IMR-90 (cell line): ENCODE results near the gene CTR9. TPM values are rescaled to one million over a fixed set of nuclear protein-coding genes. Genes with fewer than 3 reads are reported as not detected.

Experiments used
- ATAC-seq: fragments of 200-7000 bp; cut with Tn5 transposase; 2 replicates; pipeline ENCODE4 v1.9.1; 2020; ENCODE audit warnings: low read depth, mild to moderate bottlenecking, moderate library complexity
- BruUV-seq: library from RNA; stranded (reverse); fragments of 400-500 nt; replicated peaks from 2 replicates; lab custom pipeline; 2021; lab: Mats Ljungman, UMichigan
- CTCF ChIA-PET: fragments of 300-600 bp; formaldehyde crosslinking; extraction: SDS; loops from one replicate; lab custom pipeline; 2021; ENCODE audit warnings: antibody characterized with exemption; lab: Yijun Ruan, JAX
- POLR2A ChIA-PET: fragments of 300-600 bp; sonication (Branson Sonifier 250); formaldehyde crosslinking; loops from one replicate; lab custom pipeline; 2022; ENCODE audit warnings: antibody characterized with exemption; ENCODE audit not compliant: unreplicated experiment; lab: Charles Lee
- DNase-seq: peaks from one replicate; pipeline ENCODE4 v3.0.0; 2013
- H2AFZ ChIP-seq: replicated peaks from 2 replicates; pipeline ENCODE3; 2013; ENCODE audit warnings: low read length, mild to moderate bottlenecking; ENCODE audit not compliant: poor library complexity
- H2AK5ac ChIP-seq: 2 replicates; pipeline ENCODE4 v1.6.1; 2013; ENCODE audit warnings: low read depth, low read length, inconsistent platforms
- H2AK9ac ChIP-seq: replicated peaks from 2 replicates; pipeline ENCODE3; 2013; ENCODE audit warnings: mild to moderate bottlenecking, low read depth, low read length, moderate library complexity; ENCODE audit not compliant: poor library complexity
- H2BK120ac ChIP-seq: 2 replicates; pipeline ENCODE4 v1.6.1; 2013; ENCODE audit warnings: low read depth, low read length, inconsistent platforms
- H2BK15ac ChIP-seq: 3 replicates; pipeline ENCODE4 v1.6.1; 2013; ENCODE audit warnings: low read depth, low read length, inconsistent platforms
- H2BK20ac ChIP-seq: 2 replicates; pipeline ENCODE4 v1.6.1; 2013; ENCODE audit warnings: low read depth, mild to moderate bottlenecking, inconsistent platforms, low read length, moderate library complexity
- H2BK5ac ChIP-seq: 2 replicates; pipeline ENCODE4 v1.6.1; 2013; ENCODE audit warnings: mild to moderate bottlenecking, low read depth, low read length, inconsistent platforms; ENCODE audit not compliant: poor library complexity, severe bottlenecking
- H3K14ac ChIP-seq: replicated peaks from 2 replicates; pipeline ENCODE4 v1.6.1; 2013; ENCODE audit warnings: low read depth, low read length, inconsistent platforms
- H3K18ac ChIP-seq: 2 replicates; pipeline ENCODE4 v1.6.1; 2013; ENCODE audit warnings: low read depth, low read length, control low read depth
- H3K23ac ChIP-seq: 2 replicates; pipeline ENCODE4 v1.6.1; 2013; ENCODE audit warnings: low read depth, low read length, inconsistent platforms
- H3K27ac ChIP-seq: 2 replicates; pipeline ENCODE4 v1.5.1; 2013; ENCODE audit warnings: mild to moderate bottlenecking, control low read depth, low read length; ENCODE audit not compliant: insufficient read depth
- H3K27me3 ChIP-seq: 2 replicates; pipeline ENCODE4 v1.6.1; 2013; ENCODE audit warnings: low read length; ENCODE audit not compliant: control insufficient read depth, insufficient read depth
- H3K36me3 ChIP-seq: 2 replicates; pipeline ENCODE4 v1.6.1; 2013; ENCODE audit warnings: low read length, mixed read lengths; ENCODE audit not compliant: control insufficient read depth, insufficient read depth
- H3K4ac ChIP-seq: 2 replicates; pipeline ENCODE4 v1.6.1; 2013; ENCODE audit warnings: low read depth, low read length, inconsistent platforms
- H3K4me1 ChIP-seq: 2 replicates; pipeline ENCODE4 v1.6.1; 2013; ENCODE audit warnings: low read length, mixed read lengths; ENCODE audit not compliant: control insufficient read depth, insufficient read depth
- H3K4me2 ChIP-seq: 2 replicates; pipeline ENCODE4 v1.6.1; 2013; ENCODE audit warnings: low read depth, mild to moderate bottlenecking, control low read depth, low read length, moderate library complexity
- H3K4me3 ChIP-seq: 2 replicates; pipeline ENCODE4 v1.5.1; 2013; ENCODE audit warnings: low read depth, mild to moderate bottlenecking, control low read depth, low read length, moderate library complexity; ENCODE audit not compliant: insufficient read depth
- H3K56ac ChIP-seq: 2 replicates; pipeline ENCODE4 v1.6.1; 2013; ENCODE audit warnings: low read length, inconsistent platforms; ENCODE audit not compliant: insufficient read depth; ENCODE audit errors: extremely low read depth
- H3K79me1 ChIP-seq, 2 experiments: 2 replicates each; pipeline ENCODE4 v1.6.1; 2013; ENCODE audit warnings: low read length in 2 of 2, inconsistent platforms in 1 of 2, low read depth in 1 of 2
- H3K9ac ChIP-seq: 2 replicates; pipeline ENCODE4 v1.6.1; 2013; ENCODE audit warnings: low read depth, low read length, control low read depth
- H3K9me1 ChIP-seq: 2 replicates; pipeline ENCODE4 v1.6.1; 2013; ENCODE audit warnings: low read length, inconsistent platforms; ENCODE audit not compliant: insufficient read depth
- H3K9me3 ChIP-seq: 2 replicates; pipeline ENCODE4 v1.6.1; 2013; ENCODE audit warnings: low read length; ENCODE audit not compliant: control insufficient read depth, insufficient read depth
- H4K20me1 ChIP-seq: 2 replicates; pipeline ENCODE4 v1.6.1; 2013; ENCODE audit warnings: low read length, inconsistent platforms; ENCODE audit not compliant: insufficient read depth
- H4K5ac ChIP-seq: 2 replicates; pipeline ENCODE4 v1.6.1; 2013; ENCODE audit warnings: mild to moderate bottlenecking, low read depth, low read length, control low read depth
- H4K8ac ChIP-seq, 2 experiments: 2 replicates each; pipeline ENCODE4 v1.6.1; 2013; ENCODE audit warnings: low read depth in 2 of 2, low read length in 2 of 2, control low read depth in 1 of 2, inconsistent platforms in 1 of 2
- H4K91ac ChIP-seq: 2 replicates; pipeline ENCODE4 v1.6.1; 2013; ENCODE audit warnings: low read depth, low read length, inconsistent platforms; ENCODE audit not compliant: insufficient read depth
- CHD1 ChIP-seq: IDR thresholded peaks from 2 replicates; pipeline ENCODE4 v1.6.1; 2012; ENCODE audit warnings: low read depth, low read length, improper control_type of control experiment
- CTCF ChIP-seq: conservative IDR thresholded peaks from 2 replicates; pipeline ENCODE4 v1.5.1; 2012; ENCODE audit warnings: mild to moderate bottlenecking, low read depth, low read length, improper control_type of control experiment
- ELK1 ChIP-seq: fragments of 150-350 bp; IDR thresholded peaks from 2 replicates; pipeline ENCODE4 v1.6.1; 2016; ENCODE audit warnings: low read depth, mild to moderate bottlenecking, low read length, moderate library complexity, borderline replicate concordance
- MAFK ChIP-seq: IDR thresholded peaks from 2 replicates; pipeline ENCODE4 v1.6.1; 2012; ENCODE audit warnings: low read depth, low read length, improper control_type of control experiment
- MXI1 ChIP-seq: IDR thresholded peaks from 2 replicates; pipeline ENCODE4 v1.6.1; 2012; ENCODE audit warnings: low read depth, mild to moderate bottlenecking, low read length, moderate library complexity, borderline replicate concordance
- POLR2A ChIP-seq: IDR thresholded peaks from 2 replicates; pipeline ENCODE4 v1.6.1; 2012; ENCODE audit warnings: mild to moderate bottlenecking, low read depth, low read length
- RAD21 ChIP-seq: IDR thresholded peaks from 2 replicates; pipeline ENCODE4 v1.6.1; 2012; ENCODE audit warnings: low read length, improper control_type of control experiment
- RCOR1 ChIP-seq: IDR thresholded peaks from 2 replicates; pipeline ENCODE4 v1.6.1; 2012; ENCODE audit warnings: mild to moderate bottlenecking, low read length, improper control_type of control experiment; ENCODE audit not compliant: insufficient replicate concordance
- USF2 ChIP-seq: fragments of 150-350 bp; IDR thresholded peaks from 2 replicates; pipeline ENCODE4 v1.6.1; 2017; ENCODE audit warnings: mild to moderate bottlenecking, antibody characterized with exemption, low read length, low read depth
- WGBS, 2 experiments: methylation state at CpG; one replicate each; pipeline versions ENCODE4 v1.1.5 to v1.1.7; 2013; ENCODE audit warnings: missing lambda C conversion rate in 2 of 2; ENCODE audit not compliant: insufficient read length in 1 of 2; ENCODE audit errors: extremely low coverage in 2 of 2; 5-methylcytosine and 5-hydroxymethylcytosine counted together
- dilution Hi-C: fragments of 300-500 bp; cut with HindIII; formaldehyde crosslinking; loops from one replicate; pipeline ENCODE4 v1.14.3; 2018; ENCODE audit warnings: low sequenced_read_pairs; ENCODE audit not compliant: unreplicated experiment
- in situ Hi-C: fragments of 300-500 bp; cut with MboI; formaldehyde crosslinking; loops from 3 replicates; pipeline ENCODE4 v1.14.3; 2019; ENCODE audit warnings: low sequenced_read_pairs, inconsistent platforms, mixed read lengths
- intact Hi-C: fragments of 100-400 bp; cut with micrococcal nuclease; formaldehyde crosslinking; loops from 2 replicates; pipeline ENCODE4 v1.10.0; 2022
- polyA plus RNA-seq, 3 experiments: library from polyadenylated mRNA; depleted of rRNA; stranded (reverse); fragments of >200 nt; gene quantifications; 2 replicates each; pipeline ENCODE4 v1.2.3, GENCODE V29; 2012; ENCODE audit warnings: low replicate concordance in 1 of 3
- total RNA-seq: library from RNA; depleted of rRNA; stranded (reverse); fragments of >200 nt; gene quantifications from 2 replicates; pipeline ENCODE4 v1.2.3, GENCODE V29; 2012

Gene CTR9
- total and polyA plus RNA-seq, 2 of the 4 experiments (the other 2 are of a cell fraction): 16.8 to 37.1 TPM

GRCh38 chr11:10730151-10730550, 20.9 kb upstream of the CTR9 start:
- H3K23ac ChIP-seq: no peak overlapping the region
- peak overlapping the region; percentile 62 for H2BK20ac ChIP-seq
- H3K14ac ChIP-seq: peak overlapping the region; percentile 13; the same call in 1 of the 2 replicates
- no peaks in the 10 kb centered on the region for H3K27me3 ChIP-seq
- peak overlapping the region; percentile 89 for H3K4ac ChIP-seq
- H2BK120ac ChIP-seq: peak overlapping the region; percentile 61
- no peak overlapping the region for H3K27ac ChIP-seq
- H2AK9ac ChIP-seq: no peak overlapping the region
- in situ Hi-C loops (loop anchor here (10.0 to 25.0 kb wide), 3 partner anchors 518 to 965 kb away; no protein-coding TSS in a partner anchor), dilution Hi-C loops (loop anchor here (25.0 kb wide), 1 partner anchor 218 kb away; no protein-coding TSS in a partner anchor), intact Hi-C loops (no loop called here)
- H4K20me1 ChIP-seq: no peaks in the 10 kb centered on the region
- no peaks in the 10 kb centered on the region for H3K36me3 ChIP-seq
- no peak overlapping the region for H3K4me2 ChIP-seq
- ChIA-PET CTCF (interaction anchor here (0.6 to 2.6 kb wide), 4 partner anchors 36 to 324 kb away, joined by 3 to 9 read pairs (median 6); partner anchors contain the start of gene IRAG1), POLR2A (no interaction called here)
- TF ChIP-seq CTCF (no peak), MAFK (no peak), USF2 (no peak), MXI1 (no peak), ELK1 (no peak), POLR2A (no peak), CHD1 (no peak), RAD21 (no peak), RCOR1 (no peak)
- H3K4me3 ChIP-seq: no peak overlapping the region
- DNase-seq (no peak), ATAC-seq (no peak)
- no peak overlapping the region for H2AFZ ChIP-seq
- peak overlapping the region; percentile 83; the same call in 1 of the 2 replicates for H2AK5ac ChIP-seq
- H4K8ac ChIP-seq: peak overlapping the region in 1 of 2 experiments; percentile 35; a peak in 1 of 4 replicates
- peaks cover 20% of the 10 kb centered on the region for H3K4me1 ChIP-seq
- H4K91ac ChIP-seq: peak overlapping the region; percentile 51; the same call in 1 of the 2 replicates
- H3K18ac ChIP-seq: peak overlapping the region; percentile 8
- H2BK5ac ChIP-seq: no peak overlapping the region
- H3K79me1 ChIP-seq: peaks cover 4 to 6% of the 10 kb centered on the region in 2 experiments; a peak in 2 of 4 replicates
- peaks cover 37% of the 10 kb centered on the region for H3K9me1 ChIP-seq
- H2BK15ac ChIP-seq: peak overlapping the region; percentile 67; the same call in 2 of the 3 replicates
- H3K9me3 ChIP-seq: no peaks in the 10 kb centered on the region
- no TSS peak for BruUV-seq
- peak overlapping the region; percentile 2; the same call in 1 of the 2 replicates for H4K5ac ChIP-seq
- no peak overlapping the region for H3K56ac ChIP-seq
- no CpG with 5 or more reads among the region's 3 CpGs for WGBS, 2 experiments
- no peak overlapping the region for H3K9ac ChIP-seq
